Mucosa of rectum (tissue), 2 donors: ENCODE data around the gene DCAF15.

Experiments
- H3K27ac ChIP-seq, 2 donors: one replicate each; pipeline ENCODE4 v1.7.0; 2013; ENCODE audit warnings: inconsistent platforms in 2 of 2, low read depth in 2 of 2, low read length in 2 of 2
- H3K27me3 ChIP-seq, 2 donors: one replicate each; pipeline ENCODE4 v1.7.0; 2013; ENCODE audit warnings: low read length in 2 of 2; ENCODE audit not compliant: control insufficient read depth in 2 of 2, insufficient read depth in 2 of 2
- H3K36me3 ChIP-seq, 2 donors: one replicate each; pipeline ENCODE4 v1.7.0; 2013; ENCODE audit warnings: low read length in 2 of 2; ENCODE audit not compliant: control insufficient read depth in 2 of 2, insufficient read depth in 2 of 2
- H3K4me1 ChIP-seq, 2 donors: one replicate each; pipeline ENCODE4 v1.7.0; 2013; ENCODE audit warnings: low read length in 2 of 2, mild to moderate bottlenecking in 1 of 2; ENCODE audit not compliant: control insufficient read depth in 2 of 2, insufficient read depth in 2 of 2
- H3K4me3 ChIP-seq, 2 donors: one replicate each; pipeline ENCODE4 v1.7.0; 2013; ENCODE audit warnings: low read length in 2 of 2
- H3K9ac ChIP-seq, 2 donors: one replicate each; pipeline ENCODE4 v1.7.0; 2013; ENCODE audit warnings: low read length in 2 of 2, low read depth in 1 of 2, mild to moderate bottlenecking in 1 of 2
- H3K9me3 ChIP-seq, 2 donors: one replicate each; pipeline ENCODE4 v1.7.0; 2013; ENCODE audit warnings: low read length in 2 of 2; ENCODE audit not compliant: control insufficient read depth in 2 of 2
- donor health status: healthy.
- donor health status: Normal muscosa, but diverticular disease.

The DCAF15 gene

DNA sequence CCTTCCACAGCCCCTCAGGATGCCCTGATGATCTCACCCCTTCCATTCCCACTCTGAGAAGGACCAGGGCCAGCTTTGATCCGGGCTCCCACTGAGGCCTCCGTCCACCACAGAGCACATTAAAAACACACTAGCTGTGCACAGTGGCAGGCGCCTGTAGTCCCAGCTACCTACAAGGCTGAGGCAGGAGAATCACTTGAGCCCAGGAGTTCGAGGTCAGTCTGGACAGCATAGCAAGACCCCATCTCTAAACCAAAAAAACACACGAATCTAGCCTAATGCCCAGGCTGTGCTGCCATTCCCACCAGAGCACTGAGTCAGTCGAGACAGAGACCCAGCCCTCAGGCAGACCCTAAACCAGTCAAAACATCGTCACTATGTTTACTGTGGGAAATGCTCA, 39.7 kb downstream of the DCAF15 start:
- Histone ChIP-seq H3K4me1 (peaks cover 8 to 16% of the 10 kb centered on the region in 2 donors), H3K27me3 (no peaks in the 10 kb centered on the region), H3K9ac (no peak overlapping the region), H3K4me3 (no peak overlapping the region), H3K27ac (no peak overlapping the region), H3K36me3 (peaks cover 2 to 25% of the 10 kb centered on the region in 2 donors), H3K9me3 (no peaks in the 10 kb centered on the region)

DNA sequence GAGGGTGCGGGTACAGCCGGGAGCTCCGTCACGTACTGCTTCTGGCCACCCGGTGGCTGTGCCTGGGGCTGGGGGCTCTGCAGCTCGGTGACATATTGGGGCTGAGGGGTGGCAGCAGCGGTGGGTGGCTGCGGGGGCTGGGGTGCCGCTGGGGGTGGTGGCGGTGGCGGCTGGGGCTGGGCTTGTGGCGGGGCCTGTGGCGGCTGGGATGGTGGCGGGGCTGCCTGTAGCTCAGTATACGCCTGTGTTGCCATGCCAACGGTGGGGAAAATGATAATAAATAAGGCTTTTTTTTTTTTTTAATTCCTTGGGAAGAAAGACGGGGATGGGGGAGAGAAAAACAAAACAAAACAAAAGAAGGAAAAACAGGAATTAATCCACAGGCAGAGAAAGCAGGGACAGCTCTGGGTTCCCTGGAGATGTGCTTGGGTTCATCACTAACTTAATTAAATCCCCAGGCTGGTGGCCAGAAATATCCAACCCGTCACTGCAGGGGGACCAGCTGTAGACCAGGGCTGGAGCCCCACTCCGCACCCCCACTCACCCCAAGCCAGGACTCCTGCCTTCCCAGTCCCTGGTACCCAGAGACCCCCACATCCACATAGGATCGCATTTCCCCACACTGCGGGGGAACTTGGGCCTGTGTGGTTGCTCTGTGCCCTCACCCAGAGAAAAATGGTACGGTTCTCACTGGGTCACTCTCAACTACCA, 41.4 kb downstream of the DCAF15 start:
- Histone ChIP-seq H3K9me3 (no peaks in the 10 kb centered on the region), H3K4me3 (no peak overlapping the region), H3K4me1 (peaks cover 8% of the 10 kb centered on the region in 2 donors), H3K36me3 (peaks cover 9 to 26% of the 10 kb centered on the region in 2 donors), H3K27ac (no peak overlapping the region), H3K9ac (no peak overlapping the region), H3K27me3 (no peaks in the 10 kb centered on the region)

- Histone ChIP-seq H3K27me3 (no peaks in the 10 kb centered on the region), H3K4me3 (no peak overlapping the region), H3K4me1 (peaks cover 8% of the 10 kb centered on the region in 2 donors), H3K9ac (no peak overlapping the region), H3K9me3 (no peaks in the 10 kb centered on the region), H3K36me3 (peaks cover 9 to 24% of the 10 kb centered on the region in 2 donors), H3K27ac (no peak overlapping the region)
Observed at GRCh38 chr19:13995017-13995728, 42.9 kb downstream of the DCAF15 start.

GRCh38 chr19:13995878-13996765, 43.8 kb downstream of the DCAF15 start:
- no peak overlapping the region for H3K27ac ChIP-seq
- peak overlapping the region in 1 of 2 donors; percentile 29 for H3K9ac ChIP-seq
- H3K36me3 ChIP-seq = peaks cover 9 to 20% of the 10 kb centered on the region in 2 donors

DNA sequence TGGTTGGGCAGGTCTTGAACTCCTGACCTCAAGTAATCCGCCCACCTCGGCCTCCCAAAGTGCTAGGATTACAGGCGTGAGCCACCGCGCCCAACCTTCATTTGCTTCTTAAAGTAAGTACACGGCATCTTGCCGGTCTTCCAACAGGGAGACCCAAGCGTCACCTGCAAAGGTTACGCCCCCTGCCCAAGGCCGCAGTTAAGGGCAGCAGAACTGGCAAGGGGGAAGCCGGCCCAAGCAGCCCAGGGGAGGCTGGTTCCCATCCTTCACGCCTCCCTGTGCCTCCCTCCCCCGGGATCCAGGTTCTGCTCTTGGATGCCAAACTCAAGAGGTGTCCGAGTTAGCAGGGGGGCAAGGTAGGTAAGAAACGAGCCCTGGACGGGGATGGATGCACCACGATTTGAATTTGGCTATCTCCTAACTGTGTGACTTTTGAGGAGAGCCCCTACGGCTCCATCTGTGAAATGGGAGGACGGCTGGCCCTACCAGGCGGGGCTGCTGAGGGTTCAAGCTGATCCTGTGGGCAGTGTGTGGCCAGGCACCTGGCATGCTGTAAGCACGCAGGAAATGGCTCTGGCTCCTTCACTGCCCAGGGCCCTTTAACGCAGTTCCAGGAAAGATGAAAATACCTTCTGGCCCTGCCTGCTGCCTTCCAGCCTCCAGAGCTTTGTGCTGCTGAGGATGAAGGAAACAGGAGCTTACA, 44.8 kb downstream of the DCAF15 start:
- no peak overlapping the region for H3K27ac ChIP-seq
- peaks cover 9 to 13% of the 10 kb centered on the region in 2 donors for H3K36me3 ChIP-seq
- no peaks in the 10 kb centered on the region for H3K9me3 ChIP-seq
- peaks cover 8 to 12% of the 10 kb centered on the region in 2 donors for H3K4me1 ChIP-seq
- no peaks in the 10 kb centered on the region for H3K27me3 ChIP-seq
- H3K9ac ChIP-seq = no peak overlapping the region
- H3K4me3 ChIP-seq = no peak overlapping the region

More at GRCh38 chr19:13995878-13996765, 43.8 kb downstream of the DCAF15 start:
- peaks cover 8 to 12% of the 10 kb centered on the region in 2 donors for H3K4me1 ChIP-seq
- H3K9me3 ChIP-seq = no peaks in the 10 kb centered on the region
- H3K4me3 ChIP-seq = no peak overlapping the region
- H3K27me3 ChIP-seq = no peaks in the 10 kb centered on the region

DNA sequence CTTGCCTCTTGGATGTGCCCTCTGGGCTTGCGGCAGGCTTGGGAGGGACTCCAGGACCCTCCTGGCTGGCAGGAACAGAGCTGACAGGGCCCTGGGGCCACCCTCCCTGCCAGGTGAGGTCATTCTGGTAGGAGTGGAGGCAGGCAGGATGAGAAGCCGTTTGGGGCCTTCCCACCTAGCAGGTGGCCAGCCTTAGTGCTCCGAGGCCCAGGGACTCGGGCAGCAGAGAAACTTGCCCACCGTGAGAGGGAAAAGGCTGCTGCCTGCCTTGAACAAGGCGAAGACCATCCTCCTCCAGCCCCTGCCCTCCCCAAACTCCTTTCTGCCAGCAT, 45.3 kb downstream of the DCAF15 start:
- H3K36me3 ChIP-seq = peaks cover 8 to 9% of the 10 kb centered on the region in 2 donors
- H3K9ac ChIP-seq = no peak overlapping the region
- no peak overlapping the region for H3K4me3 ChIP-seq
- H3K4me1 ChIP-seq = peaks cover 8 to 14% of the 10 kb centered on the region in 2 donors
- H3K9me3 ChIP-seq = no peaks in the 10 kb centered on the region
- H3K27ac ChIP-seq = no peak overlapping the region
- H3K27me3 ChIP-seq = no peaks in the 10 kb centered on the region

DNA sequence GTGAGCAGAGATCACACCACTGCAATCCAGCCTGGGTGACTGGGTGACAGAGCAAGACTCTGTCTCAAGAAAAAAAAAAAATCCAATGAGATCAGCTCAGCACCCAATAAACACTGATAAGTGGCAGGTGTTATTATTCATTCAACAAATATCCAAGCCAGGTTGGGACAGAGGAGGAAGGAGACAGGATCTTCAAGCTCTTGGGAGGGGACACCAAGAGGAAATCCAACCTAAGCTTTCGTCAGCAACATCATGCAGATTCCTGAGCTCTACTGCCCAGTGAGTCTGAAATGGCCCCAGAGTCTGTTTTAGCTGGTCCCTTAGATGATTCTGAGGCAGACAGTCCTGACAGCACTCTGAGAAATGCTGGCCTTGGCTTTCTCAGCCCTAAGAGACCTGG, 46.1 kb downstream of the DCAF15 start:
- Histone ChIP-seq H3K9ac (no peak overlapping the region), H3K4me3 (no peak overlapping the region), H3K27me3 (no peaks in the 10 kb centered on the region), H3K27ac (no peak overlapping the region), H3K36me3 (peaks cover 5 to 9% of the 10 kb centered on the region in 2 donors), H3K4me1 (peaks cover 8 to 22% of the 10 kb centered on the region in 2 donors), H3K9me3 (no peaks in the 10 kb centered on the region)

- Histone ChIP-seq H3K27ac (no peak overlapping the region), H3K4me3 (no peak overlapping the region), H3K9ac (no peak overlapping the region), H3K36me3 (peaks cover 5 to 6% of the 10 kb centered on the region in 2 donors), H3K9me3 (no peaks in the 10 kb centered on the region), H3K27me3 (no peaks in the 10 kb centered on the region), H3K4me1 (peaks cover 8 to 24% of the 10 kb centered on the region in 2 donors)
Observed at GRCh38 chr19:13999085-13999484, 46.8 kb downstream of the DCAF15 start.

DNA sequence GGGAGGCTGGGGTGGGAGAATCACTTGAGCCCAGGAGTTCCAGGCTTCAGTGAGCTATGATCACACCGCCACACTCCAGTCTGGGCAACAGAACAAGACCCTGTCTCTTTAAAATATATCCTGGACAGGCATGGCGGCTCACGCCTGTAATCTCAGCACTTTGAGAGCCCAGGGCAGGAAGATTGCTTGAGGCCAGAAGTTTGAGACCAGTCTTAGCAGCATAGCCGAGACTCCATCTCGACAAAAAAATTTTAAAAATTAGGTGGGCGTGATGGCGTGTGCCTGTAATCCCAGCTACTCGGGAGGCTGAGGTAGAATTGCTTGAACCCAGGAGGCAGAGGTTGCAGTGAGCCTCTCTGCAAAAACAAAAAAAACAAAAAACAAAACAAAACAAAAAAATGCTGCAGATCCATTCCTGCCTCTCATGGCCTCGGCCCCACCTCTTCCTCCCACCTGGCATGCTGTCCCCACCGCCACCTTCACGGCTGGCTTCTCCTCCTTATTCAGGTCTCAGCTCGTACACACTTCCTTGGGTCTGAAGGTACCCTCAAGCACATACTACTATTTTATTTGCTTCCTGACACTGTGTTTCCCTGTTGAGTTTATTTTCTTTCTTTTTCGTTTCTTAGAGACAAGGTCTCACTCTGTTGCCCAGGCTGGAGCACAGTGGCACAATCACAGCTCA, 48.5 kb downstream of the DCAF15 start:
- H3K4me1 ChIP-seq = peaks cover 18 to 25% of the 10 kb centered on the region in 2 donors
- no peak overlapping the region for H3K9ac ChIP-seq
- H3K27ac ChIP-seq = no peak overlapping the region
- H3K4me3 ChIP-seq = no peak overlapping the region
- no peaks in the 10 kb centered on the region for H3K9me3 ChIP-seq
- peaks cover 5 to 6% of the 10 kb centered on the region in 2 donors for H3K36me3 ChIP-seq
- no peaks in the 10 kb centered on the region for H3K27me3 ChIP-seq
